Amniotic stem cell (primary cell): ENCODE results near the gene RNASE13.
A peak's percentile ranks its signal among the peaks of the same experiment; 100 is the strongest.
"Not testable (repeated sequence)": the region's sequence is repeated elsewhere in the genome, so short reads cannot be mapped to it uniquely, and the experiment has no call there.

ENCODE experiments used
- DNase-seq: peaks from one replicate; lab custom pipeline; 2025; lab: John Stamatoyannopoulos, UW

The RNASE13 gene

DNA sequence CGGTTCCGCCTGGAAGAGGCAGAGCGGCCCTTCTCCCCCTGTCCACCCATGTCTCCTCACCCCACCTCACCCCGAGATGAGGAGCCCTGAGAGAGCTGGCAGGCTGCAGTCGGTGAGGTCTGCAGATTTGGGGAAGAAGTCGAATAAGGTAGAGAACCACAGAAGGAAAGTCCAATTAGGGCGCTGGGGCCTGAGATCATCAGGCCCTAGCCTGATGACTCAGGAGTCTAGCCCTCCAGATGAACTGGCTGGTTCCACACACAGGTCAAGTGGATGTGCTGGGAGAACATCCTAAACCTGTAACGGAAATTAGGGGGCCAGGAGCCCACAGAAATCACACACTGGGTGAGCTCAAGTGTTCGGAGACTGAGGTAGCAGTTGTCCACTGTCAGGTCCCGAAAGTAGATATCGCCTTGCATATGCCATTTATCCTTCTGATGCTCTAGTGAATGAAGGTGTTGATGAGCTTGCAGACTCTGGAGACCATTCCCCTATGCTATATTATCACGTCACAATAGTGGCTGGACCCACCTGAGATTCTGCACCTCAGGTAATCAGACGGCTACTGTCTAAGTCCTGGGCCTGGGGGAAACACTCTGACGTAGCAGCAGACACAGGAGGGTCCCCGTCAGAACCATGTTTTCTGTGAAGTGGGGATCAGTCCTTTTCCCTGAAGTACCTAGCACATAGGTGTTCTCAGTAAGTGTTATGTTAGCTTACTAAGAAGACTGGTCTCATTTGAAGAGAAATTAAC lies 45.7 kb downstream of the RNASE13 start:
- DNase-seq = no peak

DNA sequence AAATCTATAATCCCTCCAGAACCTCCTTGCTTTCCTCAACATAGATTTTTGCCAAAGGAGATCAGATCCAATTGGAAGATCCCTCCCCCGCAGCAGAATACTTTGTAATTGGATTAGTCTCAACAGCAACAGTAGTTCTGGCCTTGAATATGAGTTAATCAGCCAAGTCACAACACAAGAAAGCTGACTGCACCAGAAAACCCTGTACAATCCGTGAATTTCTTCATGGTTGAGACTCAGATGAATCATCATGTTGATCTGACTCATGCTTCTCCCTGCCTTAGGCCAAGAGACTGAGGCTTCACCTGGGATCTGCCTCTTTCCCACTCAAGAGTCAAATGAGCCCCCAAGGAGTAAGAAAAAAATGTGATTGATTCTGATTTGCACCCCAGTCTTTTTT lies 47.8 kb downstream of the RNASE13 start:
- peak; percentile 86 for DNase-seq

DNA sequence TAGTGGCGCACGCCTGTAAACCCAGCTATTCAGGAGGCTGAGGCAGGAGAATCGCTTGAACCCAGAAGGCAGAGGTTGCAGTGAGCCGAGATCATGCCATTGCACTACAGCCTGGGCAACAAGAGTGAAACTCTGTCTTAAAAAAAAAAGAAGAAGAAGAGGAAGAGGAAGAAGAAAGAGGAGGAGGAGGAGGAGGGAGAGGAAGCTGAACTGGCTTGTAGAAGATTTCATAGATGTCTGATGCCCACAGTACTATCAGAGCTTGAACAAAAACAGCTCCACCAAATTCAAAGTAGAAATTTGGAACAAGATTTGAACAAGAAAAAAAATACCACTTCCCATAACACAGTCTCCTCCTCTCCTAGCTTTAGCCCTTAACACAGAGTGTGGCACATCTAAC lies 49.0 kb downstream of the RNASE13 start:
- DNase-seq = not testable (repeated sequence)
